Stromal cell of bone marrow (primary cell): ENCODE data around the gene ALDH1L1.
"Not testable (repeated sequence)": the region's sequence is repeated elsewhere in the genome, so short reads cannot be mapped to it uniquely, and the experiment has no call there.

ENCODE experiments used
- DNase-seq: peaks from one replicate; pipeline ENCODE4 v3.0.0-alpha.2; 2012; ENCODE audit warnings: low read depth

ALDH1L1 gene

DNA sequence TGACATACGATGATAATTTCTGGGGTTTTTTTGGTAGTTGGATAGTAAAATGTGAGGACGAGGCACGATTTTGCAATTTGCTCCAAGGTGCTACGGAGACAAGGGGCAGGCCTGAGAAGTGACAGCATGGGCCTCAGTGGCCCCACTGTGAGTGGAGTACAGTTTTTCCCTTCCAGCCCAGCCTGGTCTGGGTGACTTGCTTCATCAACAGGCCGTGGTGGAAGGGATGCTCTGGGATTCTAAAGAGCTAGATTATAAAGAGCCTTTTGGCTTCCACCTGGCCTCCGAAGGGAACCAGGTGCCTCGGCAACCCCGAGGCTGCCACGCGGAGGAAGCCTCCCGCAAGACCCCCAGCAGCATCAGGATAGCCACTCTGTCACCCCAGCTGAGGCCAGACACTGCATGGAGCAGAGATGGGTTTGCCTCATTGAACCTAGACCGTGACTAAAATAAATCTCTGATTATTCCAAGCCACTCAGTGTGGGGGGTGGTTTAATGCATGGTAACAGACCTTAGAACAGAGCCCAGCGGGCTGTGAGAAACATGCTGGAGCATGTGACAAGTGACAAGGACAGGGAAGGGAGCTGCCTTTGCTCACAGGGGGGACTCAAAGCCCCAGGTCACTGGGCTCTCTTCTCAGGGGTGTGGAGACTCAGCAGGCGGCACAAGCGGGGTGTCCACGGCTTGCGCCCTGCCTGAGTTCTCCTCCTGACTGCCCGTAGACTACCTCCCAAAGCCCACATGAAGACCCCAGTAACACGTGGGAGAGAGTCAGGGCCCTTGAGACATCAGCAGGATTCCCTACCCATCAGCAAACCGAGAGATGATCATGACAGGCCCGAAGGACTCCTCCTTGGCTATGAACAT is 73.8 kb downstream of the ALDH1L1 start:
- DNase-seq, result no peak

- no peak for DNase-seq
These were observed 74.6 kb downstream of the ALDH1L1 start for GRCh38 chr3:126105691-126106187.

- DNase-seq, result no peak
These were observed 75.4 kb downstream of the ALDH1L1 start for GRCh38 chr3:126104742-126105605.

DNA sequence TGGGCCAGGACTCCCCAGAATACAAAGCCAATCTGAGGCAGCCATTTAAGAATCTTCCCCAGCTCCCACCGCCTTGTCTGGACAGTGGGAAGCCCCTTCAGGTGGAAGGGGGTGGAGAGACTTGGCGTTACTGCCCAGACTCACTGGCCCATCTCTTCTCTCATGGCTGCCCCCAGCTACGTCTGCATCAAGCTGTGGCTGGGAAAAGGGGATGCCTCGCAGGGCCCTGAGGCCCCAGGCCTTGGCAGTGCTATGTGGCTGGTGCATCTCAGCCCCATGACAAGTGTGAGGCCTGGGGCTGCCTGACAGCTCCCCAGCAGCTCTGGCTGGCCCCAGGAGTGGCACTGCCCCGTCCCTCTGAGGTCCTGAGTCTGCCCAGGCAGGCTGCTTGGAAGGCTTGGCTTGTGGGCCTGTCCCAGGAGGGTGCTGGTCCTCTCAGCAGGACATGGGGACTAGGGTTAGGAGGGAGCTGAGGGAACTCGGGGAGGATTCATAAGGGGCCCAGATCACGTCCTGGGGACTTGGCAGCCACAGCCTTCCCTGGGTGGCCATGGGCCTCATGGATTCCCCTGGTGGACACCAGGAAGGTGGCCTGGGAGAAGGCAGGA is 76.3 kb downstream of the ALDH1L1 start:
- DNase-seq, result no peak

GRCh38 chr3:126103121-126104027 is 77.0 kb downstream of the ALDH1L1 start:
- DNase-seq, result no peak

DNA sequence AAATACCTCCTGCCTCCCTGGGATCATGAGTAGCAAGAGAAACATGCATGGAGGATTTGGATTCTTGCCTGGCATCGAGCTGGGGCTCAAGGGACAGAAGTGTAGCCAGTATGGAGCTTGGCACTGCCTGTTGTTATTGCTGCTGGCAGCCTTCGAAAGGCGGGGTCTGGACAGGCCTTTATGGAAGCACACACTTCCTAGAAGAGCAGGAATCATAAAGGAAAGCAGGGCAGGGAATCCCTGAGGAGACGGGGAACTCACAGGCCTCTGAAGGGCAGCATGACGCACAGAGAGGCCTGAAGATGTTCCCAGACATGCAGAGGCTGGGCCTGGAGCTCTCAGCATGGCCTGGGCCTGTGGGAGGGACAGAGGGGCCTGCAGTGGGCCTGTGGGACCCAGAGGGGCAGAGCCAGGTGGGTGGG is 77.8 kb downstream of the ALDH1L1 start:
- DNase-seq, result peak; percentile 85

DNA sequence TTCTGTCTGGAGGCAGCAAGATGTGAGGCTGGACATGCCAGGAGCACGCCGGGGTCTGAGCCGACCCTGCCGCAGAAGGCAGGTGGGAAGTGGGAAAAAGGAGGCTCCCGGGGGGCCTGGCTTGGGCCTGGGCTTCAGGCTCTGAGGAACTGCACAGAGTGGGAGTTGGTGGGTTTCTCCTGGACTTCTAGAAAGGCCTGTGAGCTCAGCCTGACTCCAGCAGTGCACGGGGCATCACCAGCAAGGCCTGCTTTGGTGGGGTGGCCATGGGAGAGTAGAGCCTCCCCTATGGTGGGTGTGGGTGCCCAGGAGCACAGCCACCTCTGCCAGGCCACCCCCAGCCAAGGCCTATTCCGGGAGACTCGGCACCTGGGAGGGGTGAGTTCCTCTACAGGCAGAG is 78.4 kb downstream of the ALDH1L1 start:
- DNase-seq, result no peak

DNA sequence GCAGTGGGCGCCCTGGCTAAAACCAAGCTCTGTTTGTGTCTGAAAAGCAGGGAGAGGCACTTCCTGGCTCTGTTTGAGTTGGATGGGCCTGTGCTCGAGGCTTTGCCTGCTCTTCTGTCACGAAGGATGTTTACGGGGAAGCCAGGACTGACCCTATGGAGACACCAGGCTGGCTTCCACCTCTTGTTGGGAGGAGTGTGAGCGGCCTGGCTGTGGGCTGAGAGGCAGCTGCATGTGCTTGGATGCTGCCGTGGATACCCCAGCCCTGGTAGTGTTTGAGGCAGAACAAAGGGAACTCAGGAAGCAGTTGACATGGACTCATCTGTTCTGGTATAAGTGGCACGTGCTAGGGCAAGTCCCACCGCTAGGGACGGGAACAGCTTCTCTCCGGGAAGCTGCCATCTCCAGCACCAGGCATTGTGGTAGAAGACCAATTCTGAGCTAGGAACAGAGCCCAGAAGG is 78.8 kb downstream of the ALDH1L1 start:
- DNase-seq, result no peak

GRCh38 chr3:126100634-126101301 is 79.6 kb downstream of the ALDH1L1 start:
- DNase-seq, result peak; percentile 73

DNA sequence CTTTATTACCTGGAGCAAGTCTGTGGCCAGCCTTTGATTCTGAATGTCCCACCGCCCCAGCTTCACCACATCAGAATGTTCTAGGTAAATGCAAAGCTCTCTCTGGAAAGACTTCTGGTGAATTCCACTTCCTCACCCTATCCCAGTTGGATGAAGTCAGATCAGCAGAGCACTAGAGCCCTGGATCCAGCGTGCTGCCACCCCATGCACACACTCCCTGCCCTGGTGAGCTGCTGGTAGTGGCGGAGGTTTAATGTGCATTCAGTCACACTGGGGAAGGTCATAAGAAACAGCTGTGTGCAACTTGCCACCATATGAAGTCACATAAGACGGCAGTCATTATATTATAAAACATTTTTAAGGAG is 80.1 kb downstream of the ALDH1L1 start:
- DNase-seq, result no peak

DNA sequence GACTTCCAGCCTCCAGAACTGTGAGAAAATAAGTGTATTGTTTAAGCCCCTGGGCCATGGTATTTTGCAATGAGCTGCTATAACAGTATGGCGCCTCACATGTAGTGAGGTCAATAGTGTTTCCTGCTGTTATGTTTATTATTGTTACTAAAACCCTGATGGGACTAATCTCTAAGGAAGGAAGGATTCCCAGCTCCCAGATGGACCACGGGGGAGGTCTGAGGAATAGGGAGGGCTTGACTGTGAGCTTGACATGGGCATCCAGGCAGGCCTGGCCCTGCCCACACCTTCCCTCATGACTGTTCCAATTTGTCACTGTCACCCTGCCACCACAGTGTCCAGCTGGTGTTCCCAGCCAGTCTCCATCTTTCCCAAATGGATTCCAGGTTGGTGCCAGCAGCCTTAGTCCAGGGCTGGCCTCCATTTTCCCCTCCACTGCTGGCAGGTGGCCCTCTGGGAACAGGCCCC is 82.0 kb downstream of the ALDH1L1 start:
- DNase-seq, result no peak

DNA sequence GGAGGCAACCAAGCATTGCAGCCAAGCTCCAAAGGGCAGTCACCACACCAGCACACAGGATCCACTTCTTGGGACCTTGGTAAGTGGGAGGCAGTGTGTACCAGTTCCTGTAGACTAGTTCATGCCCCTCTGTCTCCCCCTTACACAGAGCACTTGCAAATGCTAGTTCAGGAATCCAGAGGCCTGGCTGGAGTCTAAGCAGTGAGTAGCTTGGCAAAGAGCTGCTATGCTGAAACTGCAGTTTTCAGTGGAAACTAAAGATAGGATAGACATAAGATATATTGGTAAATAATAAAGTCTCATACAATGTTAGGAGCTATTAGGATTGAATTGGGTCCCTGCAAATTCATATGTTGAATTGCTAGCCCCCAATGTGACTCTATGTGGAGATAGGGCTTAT is 82.6 kb downstream of the ALDH1L1 start:
- DNase-seq, result no peak

- not testable (repeated sequence) for DNase-seq
These were observed 84.1 kb downstream of the ALDH1L1 start for GRCh38 chr3:126096274-126096673.

GRCh38 chr3:126092128-126092527 is 88.3 kb downstream of the ALDH1L1 start:
- DNase-seq, result not testable (repeated sequence)

DNA sequence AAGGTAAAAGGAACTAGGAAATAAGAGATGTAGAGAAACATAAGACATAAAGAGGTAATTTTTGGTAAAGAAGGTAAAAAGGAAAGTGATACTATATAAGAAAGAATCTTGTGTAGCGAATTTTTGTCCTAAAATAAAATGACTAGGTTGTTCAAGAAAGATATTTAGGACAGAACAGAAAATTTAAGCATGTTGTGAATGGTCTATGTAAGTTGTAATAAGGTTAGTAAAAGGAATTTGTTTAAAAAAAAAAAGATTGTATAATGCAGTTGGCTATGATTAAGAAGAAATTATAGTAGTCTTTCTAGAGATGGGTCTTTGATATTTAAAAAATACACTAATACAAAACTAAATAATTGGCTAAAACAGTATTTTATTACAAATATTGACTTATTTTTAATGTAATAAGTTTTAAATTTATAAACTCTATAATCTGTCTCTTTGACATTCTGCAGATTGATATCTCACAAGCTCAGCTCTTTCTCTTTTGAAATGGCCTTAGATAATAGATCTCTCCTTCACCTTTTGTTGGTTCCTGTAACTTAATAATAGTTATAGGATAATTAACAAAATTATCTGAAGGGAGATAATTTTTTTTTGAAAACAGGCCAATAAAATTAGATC is 92.7 kb downstream of the ALDH1L1 start:
- no peak for DNase-seq

DNA sequence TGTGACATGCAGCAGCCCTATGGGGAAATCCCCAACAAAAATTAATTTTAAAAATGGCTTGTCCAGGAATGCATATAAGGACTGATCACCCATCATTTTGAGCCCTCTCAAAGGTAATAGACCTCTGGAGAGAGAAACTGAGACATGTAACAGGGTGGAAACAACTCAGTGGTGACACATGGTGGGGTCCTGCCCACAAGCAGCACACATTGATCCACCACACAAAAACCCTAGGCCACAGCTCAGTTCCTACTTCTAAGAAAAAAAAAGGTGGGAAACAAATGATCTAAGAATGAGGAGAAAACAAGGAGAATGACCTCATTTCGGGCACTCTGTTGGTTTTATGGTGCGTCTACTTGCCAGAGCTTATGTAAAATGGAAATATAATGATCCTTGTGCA is 94.5 kb downstream of the ALDH1L1 start:
- no peak for DNase-seq

- DNase-seq, result no peak
These were observed 95.1 kb downstream of the ALDH1L1 start for GRCh38 chr3:126085276-126085675.

- no peak for DNase-seq
These were observed 95.6 kb downstream of the ALDH1L1 start for GRCh38 chr3:126084768-126085180.

DNA sequence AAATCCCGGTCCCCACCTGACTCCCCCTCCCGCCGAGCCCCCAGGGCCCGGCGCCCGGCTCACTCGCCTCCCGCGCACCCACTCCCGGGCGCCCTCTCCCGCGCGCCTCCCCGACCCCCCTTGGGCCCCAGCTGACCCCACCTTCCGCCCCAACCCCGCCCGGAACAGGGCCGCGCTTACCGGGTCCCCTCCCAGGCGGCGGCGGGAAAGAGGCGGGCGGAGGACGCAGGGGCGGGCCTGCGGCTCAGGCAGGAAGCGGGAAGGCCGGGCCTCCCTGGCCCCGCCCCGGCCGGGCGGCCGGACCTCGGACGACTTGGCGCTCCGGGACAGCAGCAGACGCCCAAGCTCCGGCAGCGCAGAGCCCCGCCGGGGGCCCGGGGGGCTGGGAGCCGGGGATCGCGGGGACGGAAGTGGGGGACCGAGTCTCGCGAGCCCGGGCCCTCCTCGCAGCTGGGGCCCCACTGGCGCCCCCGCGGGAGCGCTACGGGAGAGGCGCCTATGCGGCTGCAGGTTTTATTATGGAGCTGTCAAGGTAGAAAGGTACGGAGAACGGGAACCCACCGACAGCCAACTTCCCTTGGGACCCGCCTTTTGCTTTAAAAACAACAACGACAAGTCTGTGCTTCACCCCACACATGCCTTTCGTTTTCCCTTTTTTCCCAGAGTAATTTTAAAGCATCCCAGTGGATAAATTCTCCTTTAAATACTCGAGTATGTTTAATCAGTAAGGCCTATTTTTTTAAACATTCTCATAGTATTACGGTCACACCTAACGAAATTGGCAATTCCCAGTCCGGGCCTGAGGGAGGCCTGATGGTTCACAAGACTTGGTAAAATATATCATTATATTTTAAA is 96.2 kb downstream of the ALDH1L1 start, which contains the start of gene SLC41A3:
Gene SLC41A3, minus strand, starts transcription at position 212 of the 855 bp plus-strand sequence. CDS start 15,905 bp downstream, outside the sequence.
- DNase-seq, result peak; percentile 54
